GM19455 (cell line): ENCODE data around the gene TMEM236.

Experiments
- ATAC-seq: cut with Tn5 transposase; IDR thresholded peaks from one replicate; pipeline ENCODE4 v1.9.1; 2021; ENCODE audit not compliant: unreplicated experiment

TMEM236 gene

GRCh38 chr10:17785276-17785930 lies 33.4 kb downstream of the TMEM236 start:
- ATAC-seq, result no peak

DNA sequence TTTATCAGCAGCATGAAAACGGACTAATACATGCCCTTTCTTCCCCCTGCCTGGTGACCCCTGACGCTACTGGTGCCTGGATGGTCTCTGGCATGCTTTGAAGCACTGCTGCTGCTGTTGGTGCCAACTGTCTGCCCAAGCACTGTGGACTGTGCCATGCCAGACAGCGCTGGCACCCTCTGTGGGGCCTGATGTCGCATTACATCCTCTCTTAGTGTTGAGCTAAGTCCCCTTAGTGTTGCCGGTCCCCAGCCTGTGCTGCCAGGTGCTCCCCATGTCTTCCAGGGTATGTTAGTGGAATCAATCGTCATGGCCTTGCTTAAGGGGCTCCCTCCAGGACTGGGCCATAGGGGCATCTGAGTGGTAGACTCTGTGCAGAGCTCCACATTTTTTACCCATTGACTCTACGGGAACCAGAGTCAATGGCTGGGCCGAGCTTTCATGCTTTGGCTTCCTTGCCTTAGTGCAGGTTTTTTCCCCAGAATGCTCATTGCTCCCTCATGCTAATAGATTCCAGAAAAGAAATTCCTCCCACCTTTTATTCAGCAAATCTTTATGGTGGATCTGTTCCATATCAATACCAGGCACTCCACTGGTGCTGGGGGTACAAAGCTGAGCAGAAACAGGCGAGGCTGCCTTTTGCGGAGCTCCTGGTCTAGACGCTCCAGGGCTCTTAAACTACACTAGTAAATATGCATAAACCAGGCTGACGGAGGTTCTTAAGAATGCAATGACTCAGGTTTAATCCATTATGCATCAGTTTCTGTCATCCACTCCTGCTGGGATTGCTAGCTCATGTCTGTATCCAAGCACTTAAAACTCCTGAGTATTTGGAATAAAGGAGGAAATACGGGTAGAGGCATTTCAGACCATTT lies 35.3 kb downstream of the TMEM236 start:
- ATAC-seq, result no peak

GRCh38 chr10:17788646-17789045 lies 36.6 kb downstream of the TMEM236 start:
- no peak for ATAC-seq

DNA sequence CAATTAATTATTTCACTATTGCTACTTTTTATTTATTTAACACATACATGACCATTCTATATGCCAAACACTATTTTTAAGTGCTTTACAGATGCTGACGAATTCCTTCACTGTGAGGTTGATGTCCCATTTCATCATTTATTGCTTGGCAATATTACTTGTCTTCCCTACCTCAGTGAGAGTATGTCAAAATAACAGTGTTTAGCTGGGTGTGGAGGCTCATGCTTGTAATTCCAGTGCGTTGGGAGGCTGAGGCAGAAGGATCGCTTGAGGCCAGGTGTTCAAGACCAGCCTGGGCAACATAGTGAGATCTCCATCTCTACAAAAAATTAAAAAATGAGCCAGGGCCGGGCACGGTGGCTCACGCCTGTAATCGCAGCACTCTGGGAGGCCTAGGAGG lies 37.4 kb downstream of the TMEM236 start:
- no peak for ATAC-seq

DNA sequence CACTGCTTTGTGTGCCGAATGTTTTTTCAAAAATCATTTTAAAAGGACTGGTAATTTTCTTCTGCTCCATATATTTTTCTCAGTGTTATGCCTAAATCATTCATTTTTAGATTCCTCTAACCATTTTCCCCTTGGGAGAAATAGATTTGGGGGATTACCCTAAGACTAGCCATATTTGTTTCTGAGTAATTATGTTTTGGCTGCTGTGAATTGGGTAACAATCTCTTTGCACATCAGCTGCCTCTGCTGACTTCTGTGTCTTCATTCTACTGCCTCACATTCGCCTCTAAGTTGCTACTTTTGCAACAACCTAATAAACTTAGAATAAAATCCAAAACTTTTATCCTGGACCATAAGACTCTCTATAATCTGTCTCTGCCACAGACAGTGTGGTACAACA lies 38.6 kb downstream of the TMEM236 start:
- no peak for ATAC-seq

DNA sequence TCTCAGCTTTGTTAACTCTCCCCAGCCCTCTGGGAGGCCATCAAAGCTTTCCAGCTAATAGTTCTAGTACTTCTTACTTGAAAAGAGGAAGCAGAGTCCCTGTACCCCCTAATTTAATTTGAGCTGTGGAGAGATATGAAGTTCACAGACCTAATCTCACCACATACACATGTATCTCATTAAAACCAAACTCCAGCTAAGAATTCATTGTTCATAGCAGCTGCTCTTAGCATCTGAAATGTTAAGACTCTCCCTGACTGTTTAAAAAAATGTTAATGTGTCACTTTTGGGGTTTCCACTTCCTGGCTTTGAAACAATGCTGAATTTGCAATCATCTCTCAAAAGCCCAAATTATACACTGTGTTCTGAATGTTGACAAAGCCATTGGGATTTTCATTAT lies 41.0 kb downstream of the TMEM236 start:
- ATAC-seq, result no peak

GRCh38 chr10:17793823-17794644 lies 42.0 kb downstream of the TMEM236 start:
- no peak for ATAC-seq

- no peak for ATAC-seq
These were observed 43.1 kb downstream of the TMEM236 start for GRCh38 chr10:17795083-17795482.

DNA sequence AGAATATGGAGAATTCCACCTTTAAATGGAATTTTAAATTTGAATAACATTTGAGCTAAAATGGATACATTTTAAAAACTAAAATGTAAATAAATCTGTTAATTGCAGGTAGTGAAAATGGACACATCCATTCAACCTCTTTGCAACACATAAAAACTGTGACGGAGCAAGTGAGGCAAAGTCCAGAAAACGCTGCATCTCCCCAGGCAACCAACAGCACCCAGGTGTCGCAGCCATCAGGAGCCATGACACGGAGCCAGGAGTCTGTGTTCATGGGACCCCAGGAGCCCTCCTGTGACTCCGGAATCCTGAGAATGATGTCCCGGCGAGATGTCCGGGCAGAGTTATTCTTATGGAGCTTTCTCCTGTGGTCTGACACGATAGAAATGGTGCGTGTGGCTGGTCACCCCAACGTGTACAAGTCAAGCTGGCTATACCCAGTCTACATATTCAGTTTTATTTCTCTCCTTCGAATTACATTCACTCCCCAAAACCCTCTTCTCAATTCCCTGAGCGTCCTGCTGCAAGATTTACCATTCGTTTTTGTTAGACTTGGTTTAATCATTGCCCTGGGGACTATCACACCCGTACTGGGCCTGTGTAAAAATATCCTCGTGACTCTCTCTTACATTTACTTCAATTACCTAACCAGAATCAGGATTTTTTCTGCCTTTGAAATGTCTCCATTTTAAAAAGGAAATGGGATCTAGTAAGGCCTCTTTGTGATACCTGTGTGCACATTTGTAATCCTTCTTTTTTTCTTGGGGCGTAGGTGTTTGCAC lies 44.0 kb downstream of the TMEM236 start:
- ATAC-seq, result no peak

- ATAC-seq, result no peak
These were observed 49.5 kb downstream of the TMEM236 start for GRCh38 chr10:17801507-17801906.

- ATAC-seq, result no peak
These were observed 50.3 kb downstream of the TMEM236 start for GRCh38 chr10:17802350-17802749.

DNA sequence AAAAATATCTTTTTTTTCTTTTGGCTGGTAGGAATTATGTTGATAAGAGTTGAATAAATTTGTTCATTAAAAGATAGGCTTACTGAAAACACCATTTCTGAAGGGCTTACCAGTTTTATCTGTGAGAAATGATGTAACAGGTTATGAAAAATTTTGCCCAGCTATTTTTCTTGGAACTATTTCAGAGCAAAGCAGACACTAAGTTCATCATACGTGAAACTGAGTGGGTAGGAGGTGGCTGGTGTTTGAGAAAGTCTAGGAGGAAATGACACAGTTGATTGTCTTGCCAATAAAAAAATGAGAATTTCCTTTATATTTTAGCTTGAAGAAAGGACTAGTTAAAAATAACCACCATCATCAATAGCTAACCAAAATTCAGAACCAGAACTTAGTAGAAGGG lies 51.0 kb downstream of the TMEM236 start:
- ATAC-seq, result no peak

- no peak for ATAC-seq
These were observed 53.3 kb downstream of the TMEM236 start for GRCh38 chr10:17805330-17805729.

GRCh38 chr10:17805921-17806577 lies 54.0 kb downstream of the TMEM236 start:
- ATAC-seq, result no peak

- ATAC-seq, result no peak
These were observed 57.2 kb downstream of the TMEM236 start, which contains the start of gene MRC1 for GRCh38 chr10:17808971-17809841. Gene MRC1, plus strand, starts transcription at chr10:17809348. Its CDS starts 118 bp downstream, at chr10:17809466.

- no peak for ATAC-seq
These were observed 59.3 kb downstream of the TMEM236 start for GRCh38 chr10:17811146-17811865.

DNA sequence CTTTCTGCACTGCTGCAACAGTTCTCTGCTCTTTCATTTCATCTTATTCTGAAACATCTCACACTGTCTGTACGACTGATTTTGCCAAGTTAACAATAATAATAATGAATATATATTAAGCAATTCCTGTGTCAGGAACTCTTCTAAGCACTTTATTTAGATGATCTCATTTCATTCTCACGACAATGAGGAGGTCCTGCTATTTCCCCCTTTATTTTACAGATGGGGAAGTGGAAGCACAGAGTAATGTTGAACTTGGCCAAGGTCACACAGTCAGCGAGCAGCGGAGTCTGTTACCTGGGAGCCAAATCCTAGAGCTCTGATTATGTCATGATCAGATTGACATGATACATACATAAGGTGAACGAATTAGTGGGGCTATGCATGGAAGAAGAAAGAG lies 63.0 kb downstream of the TMEM236 start:
- ATAC-seq, result no peak

- ATAC-seq, result no peak
These were observed 64.2 kb downstream of the TMEM236 start for GRCh38 chr10:17816199-17816598.

GRCh38 chr10:17817316-17817715 lies 65.3 kb downstream of the TMEM236 start:
- no peak for ATAC-seq
